Measurements from ENCODE around the gene PDZK1.

Gene PDZK1

DNA sequence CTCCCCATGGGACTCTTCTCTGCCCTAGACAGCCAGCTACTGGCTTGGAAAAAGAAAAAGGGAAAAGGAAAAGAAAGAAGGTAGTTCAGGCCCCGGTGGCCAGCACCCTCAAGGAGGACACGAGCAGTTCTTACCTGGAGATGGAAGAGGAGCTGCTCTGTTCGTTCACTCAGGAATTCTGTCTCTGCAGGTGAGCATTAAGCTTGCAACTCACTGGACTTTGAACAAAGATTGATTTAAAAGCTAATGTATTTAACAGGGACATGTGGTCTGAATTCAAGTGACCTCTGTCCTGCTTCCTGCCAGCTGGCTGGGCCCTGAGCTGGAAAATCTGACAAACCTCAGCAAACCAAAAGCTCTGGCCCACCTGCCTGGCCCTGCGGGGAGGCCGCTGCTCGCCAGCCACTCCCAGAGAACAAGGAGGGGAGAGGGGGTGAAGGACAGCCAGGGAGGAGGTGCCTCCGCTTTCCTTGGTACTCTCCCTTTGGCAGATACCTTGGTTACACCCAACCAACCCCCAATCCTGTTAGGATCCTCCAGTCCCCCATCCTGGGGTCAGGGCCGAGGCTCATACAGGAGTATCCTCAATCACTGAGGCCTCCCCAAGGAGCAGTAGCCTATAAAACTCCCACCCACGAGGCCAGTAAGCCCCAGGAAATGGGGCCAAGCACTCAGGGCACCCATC is at the start of gene PDZK1:
PDZK1 (minus strand) TSS at position 186 of the 685 bp plus-strand sequence. CDS start 19,347 bp downstream, outside the sequence.
- TF ChIP-seq GATA3 (IDR thresholded peaks at IDR 0.05; ENCODE audit: low read depth, low read length) = no peak
- TF ChIP-seq GATA2 (IDR thresholded peaks at IDR 0.05; ENCODE audit: low read depth, low read length) = no peak

DNA sequence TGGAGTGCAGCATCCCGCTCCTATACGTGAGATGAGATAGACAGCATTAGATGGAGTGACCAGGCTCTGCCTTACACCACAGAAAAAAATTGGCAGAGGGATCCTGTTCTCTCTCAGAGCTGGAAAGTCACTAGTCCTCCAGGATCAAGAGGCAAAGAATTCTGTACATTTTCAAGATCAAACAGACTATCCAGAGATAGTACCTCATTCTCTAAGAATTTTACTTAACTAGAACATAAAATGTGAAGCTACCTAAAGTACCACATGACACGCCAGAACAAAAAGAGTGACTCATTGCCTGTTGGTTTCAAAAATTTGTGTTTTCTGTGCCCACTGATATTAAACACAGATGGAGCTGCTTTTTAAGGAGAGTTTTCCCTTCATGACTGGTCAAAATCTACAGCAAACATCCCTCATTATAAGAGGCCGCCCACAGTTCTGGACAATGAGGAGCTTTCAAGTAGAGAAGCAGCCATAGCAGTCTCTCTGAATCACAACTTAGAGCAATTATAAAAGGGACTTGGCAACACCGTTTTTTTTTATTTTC is 44.4 kb upstream of the PDZK1 start:
- TF ChIP-seq GATA3 (IDR thresholded peaks at IDR 0.05; ENCODE audit: low read depth, low read length) (no peak), GATA2 (IDR thresholded peaks at IDR 0.05; ENCODE audit: low read depth, low read length) (no peak)

DNA sequence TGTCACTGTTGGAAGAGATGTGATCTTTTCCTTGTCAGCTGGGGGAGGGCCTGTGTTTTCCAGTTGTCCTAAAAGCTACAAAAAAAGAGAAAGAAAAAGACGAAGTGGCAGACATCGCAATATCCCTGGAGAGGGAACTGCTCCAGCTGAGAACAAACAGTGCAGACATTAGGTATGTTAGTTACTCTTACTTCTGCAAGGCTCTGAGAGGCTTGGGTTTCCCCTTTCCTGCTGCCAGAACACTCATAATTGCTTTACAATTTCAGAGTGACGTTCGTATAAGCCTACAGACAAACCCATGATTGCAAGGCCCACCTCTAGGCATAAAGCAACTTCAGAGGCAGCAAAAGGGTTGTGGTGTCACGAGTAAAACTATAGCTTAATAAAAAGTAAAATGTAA is 43.3 kb upstream of the PDZK1 start:
- TF ChIP-seq GATA2 (IDR thresholded peaks at IDR 0.05; ENCODE audit: low read depth, low read length) (no peak), GATA3 (IDR thresholded peaks at IDR 0.05; ENCODE audit: low read depth, low read length) (no peak)

DNA sequence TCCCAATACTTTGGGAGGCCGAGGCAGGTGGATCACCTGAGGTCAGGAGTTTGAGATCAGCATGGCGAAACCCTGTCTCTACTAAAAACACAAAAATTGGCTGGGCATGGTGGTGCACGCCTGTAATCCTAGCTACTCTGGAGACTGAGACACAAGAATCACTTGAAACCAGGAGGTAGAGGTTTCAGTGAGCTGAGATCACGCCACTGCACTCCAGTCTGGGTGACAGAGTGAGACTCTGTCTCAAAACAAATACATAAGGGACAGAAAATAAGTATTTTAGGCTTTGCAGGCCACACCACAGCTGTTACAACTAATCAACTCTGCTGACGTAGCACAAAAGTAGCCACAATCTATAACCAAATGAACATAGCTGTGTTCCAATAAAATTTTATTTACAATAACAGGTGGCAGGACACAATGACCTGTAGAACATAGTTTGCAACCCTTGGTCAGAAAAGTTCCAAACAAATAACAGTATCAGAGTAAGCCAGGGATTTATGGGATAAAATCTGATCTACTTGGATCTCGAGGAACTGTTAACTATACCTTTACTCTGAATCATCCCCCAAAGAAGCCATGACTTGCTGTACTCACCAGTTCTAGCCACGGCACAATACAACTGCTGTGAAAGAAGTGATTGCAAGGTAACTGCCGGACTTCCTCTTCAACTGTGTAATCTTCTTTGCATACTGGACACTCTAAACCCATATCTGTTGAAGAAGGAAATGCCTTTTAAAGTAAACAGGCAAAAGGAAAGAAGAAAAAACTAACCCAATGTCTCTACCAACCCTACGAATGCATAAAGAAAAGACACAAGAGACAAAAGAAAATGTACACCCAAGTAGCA is 40.5 kb upstream of the PDZK1 start:
- TF ChIP-seq GATA3 (IDR thresholded peaks at IDR 0.05; ENCODE audit: low read depth, low read length) = no peak
- TF ChIP-seq GATA2 (IDR thresholded peaks at IDR 0.05; ENCODE audit: low read depth, low read length) = no peak

DNA sequence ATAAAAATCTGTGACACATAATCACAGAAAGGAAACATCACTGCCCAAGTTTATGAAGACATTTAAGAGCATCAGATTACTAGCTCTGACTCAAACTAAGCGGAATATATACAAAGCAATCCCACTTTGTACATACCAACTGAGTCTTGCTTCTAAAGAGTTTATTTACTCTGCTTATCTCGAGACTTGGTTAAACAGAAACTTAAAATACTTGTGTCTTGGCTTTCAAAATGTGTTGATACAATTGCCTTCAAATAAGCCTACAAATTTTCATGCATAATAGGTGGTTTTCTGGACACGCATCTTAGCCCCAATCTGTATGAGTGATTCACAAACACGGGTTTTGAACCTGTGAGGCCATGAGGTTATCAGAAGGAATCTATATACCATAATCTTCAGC is 33.1 kb upstream of the PDZK1 start:
- TF ChIP-seq GATA3 (IDR thresholded peaks at IDR 0.05; ENCODE audit: low read depth, low read length) (no peak), GATA2 (IDR thresholded peaks at IDR 0.05; ENCODE audit: low read depth, low read length) (no peak)

DNA sequence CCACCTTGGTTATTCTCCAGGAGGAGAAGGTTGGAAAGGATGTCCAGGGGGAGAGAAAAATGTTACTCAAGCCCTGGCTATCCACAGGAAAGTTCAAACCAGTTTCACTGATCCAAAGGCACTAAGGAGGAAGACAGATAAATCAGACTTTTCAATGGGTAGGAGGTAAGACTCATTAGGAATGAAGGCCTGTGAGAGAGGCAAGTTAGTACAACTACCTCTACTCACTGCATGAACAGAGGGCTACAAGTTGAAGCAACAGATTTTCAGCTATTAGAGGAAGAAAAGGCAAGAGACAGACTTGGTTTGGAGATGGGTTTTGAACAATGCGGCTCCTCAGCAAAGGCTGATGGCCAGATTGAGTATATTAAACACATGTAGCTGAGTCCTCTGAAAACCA is 29.0 kb upstream of the PDZK1 start:
- no peak for TF ChIP-seq GATA3 (IDR thresholded peaks at IDR 0.05; ENCODE audit: low read depth, low read length)
- no peak for TF ChIP-seq GATA2 (IDR thresholded peaks at IDR 0.05; ENCODE audit: low read depth, low read length)

DNA sequence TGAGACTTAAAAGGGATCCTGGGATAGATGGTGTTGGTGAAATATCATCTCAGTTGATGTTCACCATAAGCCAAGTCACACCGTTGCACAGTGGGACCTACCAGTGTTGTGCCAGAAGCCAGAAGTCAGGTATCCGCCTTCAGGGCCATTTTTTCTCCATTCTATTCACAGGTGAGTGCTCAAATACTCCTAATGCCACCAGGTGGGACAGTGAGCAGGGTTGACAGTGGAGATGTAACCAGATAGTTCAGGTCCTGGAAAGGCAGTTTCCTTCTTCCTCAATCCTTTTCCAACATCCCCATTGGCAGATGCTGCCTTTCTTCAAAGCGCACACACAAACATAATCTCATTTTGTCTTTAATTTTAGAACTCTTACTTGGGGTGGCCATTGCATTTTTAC is 23.7 kb upstream of the PDZK1 start:
- TF ChIP-seq GATA2 (IDR thresholded peaks at IDR 0.05; ENCODE audit: low read depth, low read length) = no peak

DNA sequence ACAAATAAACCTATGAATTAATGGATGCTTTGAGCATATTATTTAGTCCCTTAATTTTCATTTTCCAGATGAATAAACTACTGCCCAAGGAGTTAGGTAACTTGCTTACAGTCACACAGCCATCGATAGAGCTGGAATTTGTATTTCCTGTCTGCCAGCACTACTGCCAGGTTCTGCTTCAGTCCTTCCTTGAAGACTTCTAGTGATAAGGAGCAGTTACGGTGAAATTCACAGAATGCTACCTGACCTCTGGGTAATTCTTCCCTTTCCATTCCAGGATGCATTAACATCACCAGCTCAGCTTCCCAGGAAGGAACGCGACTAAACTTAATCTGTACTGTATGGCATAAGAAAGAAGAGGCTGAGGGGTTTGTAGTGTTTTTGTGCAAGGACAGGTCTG is 23.3 kb upstream of the PDZK1 start:
- TF ChIP-seq GATA3 (IDR thresholded peaks at IDR 0.05; ENCODE audit: low read depth, low read length) (no peak), GATA2 (IDR thresholded peaks at IDR 0.05; ENCODE audit: low read depth, low read length) (no peak)

DNA sequence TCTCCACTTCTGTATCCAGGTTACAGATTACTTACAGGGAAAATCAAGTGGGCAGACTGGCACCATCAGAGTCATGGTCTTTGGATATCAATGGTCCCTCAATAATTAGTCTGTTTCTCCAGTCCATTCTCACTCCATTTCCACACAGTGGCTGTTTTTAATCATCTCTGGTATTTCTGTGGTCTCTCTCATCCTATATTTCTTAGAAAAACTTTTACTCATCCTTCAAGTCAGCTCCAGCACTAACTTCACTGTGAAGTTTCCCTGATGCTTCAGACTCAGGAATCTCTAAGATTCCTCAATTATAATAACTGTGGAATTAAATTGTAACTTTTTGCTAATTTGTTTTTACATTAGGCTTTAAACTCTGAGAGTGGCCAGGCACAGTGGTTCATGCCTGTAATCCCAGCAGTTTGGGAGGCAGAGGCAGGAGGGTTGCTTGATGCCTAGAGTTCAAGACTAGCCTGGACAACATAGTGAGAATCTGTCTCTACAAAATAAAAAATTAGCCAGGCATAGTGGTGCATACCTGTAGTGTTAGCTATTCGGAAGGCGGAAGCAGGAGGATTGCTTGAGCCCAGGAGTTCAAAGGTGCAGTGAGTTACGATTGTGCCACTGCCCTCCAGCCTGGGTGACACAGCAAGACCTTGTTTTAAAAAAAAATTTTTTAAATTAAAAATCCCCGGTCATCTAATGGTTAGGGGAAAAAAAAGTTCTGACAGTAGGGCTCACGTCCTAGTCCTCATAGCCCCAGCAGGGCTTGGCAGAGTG is 22.7 kb upstream of the PDZK1 start:
- TF ChIP-seq GATA2 (IDR thresholded peaks at IDR 0.05; ENCODE audit: low read depth, low read length) = no peak
- no peak for TF ChIP-seq GATA3 (IDR thresholded peaks at IDR 0.05; ENCODE audit: low read depth, low read length)

DNA sequence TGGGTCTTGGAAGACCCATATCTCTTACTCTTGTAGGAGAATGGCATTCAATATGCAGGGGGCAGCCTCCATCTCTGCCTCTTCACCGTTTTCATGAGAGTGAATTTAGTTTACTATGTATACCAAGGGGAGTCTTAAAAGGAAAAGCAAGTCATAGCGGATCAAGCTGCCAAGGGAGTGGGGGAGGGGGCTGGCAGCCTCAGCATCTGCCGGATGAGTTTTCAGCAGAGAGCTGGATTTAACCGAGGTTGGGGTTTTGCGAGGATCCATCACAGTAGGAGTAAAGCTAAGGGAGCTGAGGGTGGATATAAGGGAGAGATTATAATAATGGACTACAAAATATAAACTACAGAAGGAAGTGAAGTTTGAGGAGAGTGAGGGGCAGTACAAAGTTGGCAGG is 22.0 kb upstream of the PDZK1 start:
- TF ChIP-seq GATA3 (IDR thresholded peaks at IDR 0.05; ENCODE audit: low read depth, low read length) (no peak), GATA2 (IDR thresholded peaks at IDR 0.05; ENCODE audit: low read depth, low read length) (no peak)

DNA sequence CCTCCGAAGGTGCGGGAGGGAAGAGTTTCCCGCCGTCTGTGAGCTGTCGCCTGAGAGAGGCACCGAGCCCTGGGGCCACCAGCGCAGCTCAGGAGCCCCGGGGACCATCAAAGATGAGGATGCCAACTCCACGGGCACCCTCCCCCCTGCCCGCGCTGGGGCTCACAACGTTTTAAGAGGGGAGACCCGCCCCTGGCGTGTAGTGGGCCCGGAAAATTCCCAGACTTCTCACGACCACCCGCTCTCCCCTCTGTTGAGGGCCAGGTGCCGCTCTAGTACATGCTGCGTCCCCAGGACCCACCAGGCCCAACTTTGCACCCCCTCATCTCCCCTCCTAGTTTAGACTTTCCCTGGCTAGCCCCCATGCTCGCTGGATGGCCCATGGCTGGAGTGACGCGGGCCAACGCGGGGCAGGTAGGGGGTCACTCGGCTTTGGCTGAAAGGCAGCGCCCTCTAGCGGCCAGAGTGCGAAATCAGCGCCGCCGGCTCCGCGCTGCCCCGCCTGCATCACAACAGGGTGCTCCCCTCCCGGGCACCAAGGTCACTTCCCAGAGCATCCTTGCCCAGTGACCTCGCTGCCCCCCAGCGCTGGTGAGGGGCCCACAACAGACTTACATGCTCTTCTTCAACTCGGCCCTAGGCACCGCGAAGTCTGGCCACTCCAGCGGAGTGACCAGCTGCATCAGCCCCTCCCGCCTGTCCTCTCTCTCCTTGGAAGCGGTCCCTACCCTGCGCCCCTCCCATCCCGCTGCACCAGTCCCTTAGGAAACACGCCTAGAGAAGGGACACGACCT is 13.9 kb upstream of the PDZK1 start:
- no peak for TF ChIP-seq GATA2 (IDR thresholded peaks at IDR 0.05; ENCODE audit: low read depth, low read length)
- no peak for TF ChIP-seq GATA3 (IDR thresholded peaks at IDR 0.05; ENCODE audit: low read depth, low read length)

DNA sequence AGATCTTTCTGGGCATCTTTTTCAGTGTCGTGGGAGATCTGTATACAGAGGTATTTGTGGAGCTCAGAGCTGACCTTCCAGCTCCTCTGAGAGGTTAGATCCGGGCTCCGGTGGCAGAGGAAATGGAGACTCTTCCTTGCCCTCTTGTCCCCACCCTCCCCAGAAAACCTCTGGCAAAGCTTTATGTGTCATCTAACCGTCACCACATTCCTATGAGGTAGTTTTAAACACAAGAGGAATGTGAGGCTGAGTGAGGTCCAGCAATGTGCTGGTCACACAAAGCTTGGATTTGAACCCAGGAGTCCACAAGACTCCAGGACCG is 13.3 kb upstream of the PDZK1 start:
- no peak for TF ChIP-seq GATA3 (IDR thresholded peaks at IDR 0.05; ENCODE audit: low read depth, low read length)
- TF ChIP-seq GATA2 (IDR thresholded peaks at IDR 0.05; ENCODE audit: low read depth, low read length) = no peak

DNA sequence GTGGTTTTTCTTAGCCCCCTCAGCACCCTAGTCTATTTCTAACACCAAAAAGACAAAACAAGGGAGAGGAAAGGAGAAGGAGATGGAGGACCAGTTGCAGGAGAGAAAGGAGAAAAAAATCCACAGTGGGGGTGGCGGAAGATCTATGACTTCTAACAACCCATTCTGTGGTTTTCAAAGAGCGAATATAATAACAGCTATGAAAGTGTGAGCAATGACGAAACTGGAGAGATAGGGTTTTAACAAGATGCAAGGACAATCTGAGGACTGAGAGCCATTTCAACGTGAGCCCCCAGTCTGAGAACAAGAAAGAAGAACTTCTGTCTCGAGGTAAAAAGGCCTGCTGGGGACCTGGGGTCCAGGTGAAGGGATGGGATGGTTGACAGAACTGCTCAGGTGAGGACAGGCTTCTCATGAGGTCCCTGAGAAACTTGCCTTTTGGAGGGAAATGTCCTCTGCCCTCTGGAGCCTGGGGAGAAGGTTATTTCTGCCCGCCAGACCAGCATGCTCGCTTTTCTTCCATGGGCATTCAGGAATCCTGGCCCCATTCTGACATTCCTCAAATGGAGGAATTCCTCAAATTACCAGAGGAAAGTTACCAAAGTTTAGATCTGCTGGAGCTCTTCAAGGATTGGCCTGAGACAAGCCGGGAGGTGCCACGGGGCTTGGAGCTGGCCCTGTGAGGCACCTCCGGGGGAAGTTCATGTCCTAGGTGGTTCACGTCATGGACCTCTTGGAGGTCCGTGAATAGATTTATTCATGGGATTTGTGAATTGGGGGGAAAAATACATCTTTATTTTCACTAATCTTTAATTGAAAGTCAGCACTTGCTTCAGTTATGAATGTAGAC is 12.3 kb upstream of the PDZK1 start, which contains the start of gene CD160:
CD160 (plus strand) TSS at position 270 of the 850 bp plus-strand sequence. CDS start 8,829 bp downstream, outside the sequence.
- TF ChIP-seq GATA3 (IDR thresholded peaks at IDR 0.05; ENCODE audit: low read depth, low read length) = no peak
- TF ChIP-seq GATA2 (IDR thresholded peaks at IDR 0.05; ENCODE audit: low read depth, low read length) = no peak
